OCI-LY1 (cell line): ENCODE results near the gene IDUA.

Experiments used
- H2AFZ ChIP-seq: fragments of 200-600 bp; sonication (generic), shearing (Covaris generic); 2 replicates; pipeline ENCODE4 v1.6.0; 2014; ENCODE audit warnings: antibody characterized with exemption, mild to moderate bottlenecking, low read length
- H3F3A ChIP-seq: fragments of 200-600 bp; sonication (generic), shearing (Covaris generic); 2 replicates; pipeline ENCODE4 v1.6.0; 2014; ENCODE audit warnings: mild to moderate bottlenecking, antibody characterized with exemption, low read length, moderate library complexity; ENCODE audit not compliant: insufficient read depth
- H3K27ac ChIP-seq: fragments of 200-600 bp; sonication (generic); 2 replicates; pipeline ENCODE4 v1.5.1; 2014; ENCODE audit warnings: low read length, mixed run types, mild to moderate bottlenecking, low read depth; ENCODE audit not compliant: poor library complexity, severe bottlenecking
- H3K27me3 ChIP-seq: fragments of 200-600 bp; sonication (generic); 2 replicates; pipeline ENCODE4 v1.6.0; 2014; ENCODE audit warnings: antibody characterized with exemption, mild to moderate bottlenecking, low read length, moderate library complexity; ENCODE audit not compliant: insufficient read depth
- H3K36me3 ChIP-seq: fragments of 200-600 bp; sonication (generic); 2 replicates; pipeline ENCODE4 v1.6.1; 2014; ENCODE audit warnings: mild to moderate bottlenecking, antibody characterized with exemption, low read length, moderate library complexity, mixed read lengths; ENCODE audit not compliant: insufficient read depth
- H3K4me1 ChIP-seq: fragments of 200-600 bp; sonication (generic); 2 replicates; pipeline ENCODE4 v1.5.1; 2014; ENCODE audit warnings: mild to moderate bottlenecking, low read length, moderate library complexity; ENCODE audit not compliant: insufficient read depth, severe bottlenecking
- H3K4me2 ChIP-seq: fragments of 200-600 bp; sonication (generic), shearing (Covaris generic); 2 replicates; pipeline ENCODE4 v1.6.1; 2014; ENCODE audit warnings: low read length
- H3K4me3 ChIP-seq: fragments of 200-600 bp; sonication (generic); 2 replicates; pipeline ENCODE4 v1.5.1; 2014; ENCODE audit warnings: low read length, low read depth, mild to moderate bottlenecking, mixed read lengths; ENCODE audit not compliant: poor library complexity, severe bottlenecking
- H3K79me2 ChIP-seq: fragments of 200-600 bp; shearing (Covaris generic); 2 replicates; pipeline ENCODE4 v1.6.1; 2016; ENCODE audit warnings: mixed run types, low read length, mixed read lengths; ENCODE audit not compliant: insufficient read depth
- H3K9ac ChIP-seq: fragments of 200-600 bp; sonication (generic), shearing (Covaris generic); 2 replicates; pipeline ENCODE4 v1.6.1; 2014; ENCODE audit warnings: mild to moderate bottlenecking, low read length, mixed read lengths
- H3K9me2 ChIP-seq: fragments of 200-600 bp; sonication (generic), shearing (Covaris generic); 2 replicates; pipeline ENCODE4 v1.6.1; 2014; ENCODE audit warnings: low read depth, mild to moderate bottlenecking, low read length, mixed read lengths
- H3K9me3 ChIP-seq: fragments of 200-600 bp; shearing (Covaris generic); 2 replicates; pipeline ENCODE4 v1.6.1; 2014; ENCODE audit warnings: low read length, mixed read lengths
- H4K20me1 ChIP-seq: fragments of 200-600 bp; sonication (generic), shearing (Covaris generic); 2 replicates; pipeline ENCODE4 v1.6.0; 2016; ENCODE audit warnings: mild to moderate bottlenecking, low read length; ENCODE audit not compliant: insufficient read depth
- CTCF ChIP-seq: fragments of 200-600 bp; sonication (generic), shearing (Covaris generic); IDR thresholded peaks from 2 replicates; pipeline ENCODE4 v1.5.1; 2017; ENCODE audit warnings: mild to moderate bottlenecking, antibody characterized with exemption, low read length, moderate library complexity, mixed read lengths
- EZH2 ChIP-seq: fragments of 200-600 bp; sonication (generic), shearing (Covaris generic); IDR thresholded peaks from 2 replicates; pipeline ENCODE4 v1.8.0; 2017; ENCODE audit warnings: borderline replicate concordance, mixed run types, mild to moderate bottlenecking, antibody characterized with exemption, low read length, moderate library complexity, mixed read lengths

Gene IDUA

GRCh38 chr4:970854-971520, 15.9 kb upstream of the IDUA start:
- Histone ChIP-seq H3K9ac (no peak overlapping the region), H3K4me2 (no peak overlapping the region), H3K27ac (no peak overlapping the region), H3K9me2 (no peaks in the 10 kb centered on the region), H2AFZ (no peak overlapping the region), H4K20me1 (no peaks in the 10 kb centered on the region), H3K36me3 (no peaks in the 10 kb centered on the region), H3K4me1 (peaks cover 10% of the 10 kb centered on the region), H3K27me3 (no peaks in the 10 kb centered on the region), H3K79me2 (no peaks in the 10 kb centered on the region), H3K9me3 (no peaks in the 10 kb centered on the region), H3K4me3 (no peak overlapping the region), H3F3A (no peaks in the 10 kb centered on the region)
- TF ChIP-seq CTCF (no peak), EZH2 (no peak)

GRCh38 chr4:971666-972500, 15.0 kb upstream of the IDUA start:
- H3K4me3 ChIP-seq = peak overlapping the region; percentile 73
- H3K9me3 ChIP-seq = no peaks in the 10 kb centered on the region
- peak overlapping the region; percentile 91; the same call in 1 of the 2 replicates for H3K4me2 ChIP-seq
- no peaks in the 10 kb centered on the region for H3F3A ChIP-seq
- TF ChIP-seq EZH2 = no peak
- no peak for TF ChIP-seq CTCF
- no peaks in the 10 kb centered on the region for H3K9me2 ChIP-seq
- no peak overlapping the region for H2AFZ ChIP-seq
- H3K27ac ChIP-seq = no peak overlapping the region
- H3K4me1 ChIP-seq = peaks cover 10% of the 10 kb centered on the region
- no peaks in the 10 kb centered on the region for H3K27me3 ChIP-seq
- no peaks in the 10 kb centered on the region for H3K79me2 ChIP-seq
- no peak overlapping the region; the same call in 1 of the 2 replicates for H3K9ac ChIP-seq
- no peaks in the 10 kb centered on the region for H3K36me3 ChIP-seq
- H4K20me1 ChIP-seq = no peaks in the 10 kb centered on the region

- peak overlapping the region; percentile 91 for H3K4me2 ChIP-seq
- H3K79me2 ChIP-seq = no peaks in the 10 kb centered on the region
- no peak overlapping the region for H2AFZ ChIP-seq
- H3K9me3 ChIP-seq = no peaks in the 10 kb centered on the region
- H3K9me2 ChIP-seq = no peaks in the 10 kb centered on the region
- no peaks in the 10 kb centered on the region for H3K36me3 ChIP-seq
- TF ChIP-seq EZH2 (no peak), CTCF (no peak)
- H3K4me3 ChIP-seq = peak overlapping the region; percentile 73
- no peaks in the 10 kb centered on the region for H3F3A ChIP-seq
- H3K27ac ChIP-seq = no peak overlapping the region
- H4K20me1 ChIP-seq = no peaks in the 10 kb centered on the region
- H3K27me3 ChIP-seq = no peaks in the 10 kb centered on the region
- H3K9ac ChIP-seq = peak overlapping the region; percentile 59; the same call in 1 of the 2 replicates
- peaks cover 10% of the 10 kb centered on the region for H3K4me1 ChIP-seq
These were observed 14.0 kb upstream of the IDUA start for GRCh38 chr4:972651-973424.
